NCI-H226 (cell line): Measurements from ENCODE around the gene PPP1R37.
A peak's percentile ranks its signal among the peaks of the same experiment; 100 is the strongest.

Experiments
- DNase-seq: peaks from one replicate; pipeline ENCODE4 v3.0.0-alpha.2; 2015

Gene PPP1R37

GRCh38 chr19:45092747-45093678 is at the start of gene PPP1R37:
PPP1R37 (plus strand) TSS chr19:45093179; CDS start chr19:45093326, 147 bp downstream.
- peak; percentile 94 for DNase-seq

- DNase-seq, result no peak
Observed at GRCh38 chr19:45045671-45046353, 47.2 kb upstream of the PPP1R37 start.

GRCh38 chr19:45046355-45046754 is 46.6 kb upstream of the PPP1R37 start:
- DNase-seq, result no peak

GRCh38 chr19:45047188-45047797 is 45.7 kb upstream of the PPP1R37 start:
- no peak for DNase-seq

GRCh38 chr19:45049073-45049736 is 43.8 kb upstream of the PPP1R37 start:
- no peak for DNase-seq

GRCh38 chr19:45050036-45050435 is 42.9 kb upstream of the PPP1R37 start:
- DNase-seq, result no peak

GRCh38 chr19:45051929-45052579 is 40.9 kb upstream of the PPP1R37 start:
- no peak for DNase-seq

- no peak for DNase-seq
Observed at GRCh38 chr19:45056831-45057230, 36.1 kb upstream of the PPP1R37 start.

- no peak for DNase-seq
Observed at GRCh38 chr19:45057444-45057843, 35.5 kb upstream of the PPP1R37 start.

- no peak for DNase-seq
Observed at GRCh38 chr19:45058622-45059159, 34.3 kb upstream of the PPP1R37 start.

- peak; percentile 24 for DNase-seq
Observed at GRCh38 chr19:45059258-45059965, 33.6 kb upstream of the PPP1R37 start.

GRCh38 chr19:45061965-45062364 is 31.0 kb upstream of the PPP1R37 start:
- no peak for DNase-seq

- no peak for DNase-seq
Observed at GRCh38 chr19:45063851-45064801, 28.9 kb upstream of the PPP1R37 start.

- no peak for DNase-seq
Observed at GRCh38 chr19:45066921-45067661, 25.9 kb upstream of the PPP1R37 start.

- no peak for DNase-seq
Observed at GRCh38 chr19:45068041-45068440, 24.9 kb upstream of the PPP1R37 start.

GRCh38 chr19:45069056-45069455 is 23.9 kb upstream of the PPP1R37 start:
- DNase-seq, result peak; percentile 55

- DNase-seq, result no peak
Observed at GRCh38 chr19:45070214-45070613, 22.8 kb upstream of the PPP1R37 start.

GRCh38 chr19:45070861-45071544 is 22.0 kb upstream of the PPP1R37 start:
- no peak for DNase-seq

GRCh38 chr19:45071545-45071938 is 21.4 kb upstream of the PPP1R37 start:
- DNase-seq, result no peak
